K562 (cell line): ENCODE measurements around the gene SYCN. TPM values are rescaled to one million over a fixed set of nuclear protein-coding genes. Genes with fewer than 3 reads are reported as not detected.

Source experiments
- ATAC-seq: fragments of 200-7000 bp; cut with Tn5 transposase; 3 replicates; pipeline ENCODE4 v1.9.1; 2020; ENCODE audit warnings: moderate library complexity
- BruUV-seq: library from RNA; stranded (reverse); fragments of 400-500 nt; replicated peaks from 2 replicates; lab custom pipeline; 2021; lab: Mats Ljungman, UMichigan
- CTCF ChIA-PET: fragments of 300-600 bp; formaldehyde crosslinking; extraction: SDS; loops from one replicate; lab custom pipeline; 2021; ENCODE audit warnings: low intra/inter-chr PET ratio; lab: Yijun Ruan, JAX
- POLR2A ChIA-PET: fragments of 300-600, 350-650 bp; sonication (Branson Sonifier 250); formaldehyde crosslinking; extraction: SDS; loops from one replicate; lab custom pipeline; 2021; ENCODE audit warnings: antibody characterized with exemption, inconsistent platforms; lab: Yijun Ruan, JAX
- DNase-seq, 4 experiments: peaks; one replicate each; pipeline versions ENCODE4 v3.0.0 to v3.0.0-alpha.2; 2011 to 2018; ENCODE audit warnings: low spot score in 3 of 4, mixed read lengths in 3 of 4; ENCODE audit errors: extremely low read depth in 1 of 4
- FAIRE-seq: peaks from 2 replicates; lab custom pipeline; 2011; peaks lifted over from hg19 to GRCh38; lab: Jason Lieb, UNC
- H2AFZ ChIP-seq: 2 replicates; pipeline ENCODE4 v1.6.0; 2011; ENCODE audit warnings: low read depth, low read length, control low read depth, inconsistent platforms
- H3K27ac ChIP-seq: fragments of 200-600 bp; 3 replicates; pipeline ENCODE4 v1.8.0; 2011; ENCODE audit warnings: low read depth, mild to moderate bottlenecking, control low read depth, inconsistent platforms, low read length, moderate library complexity, mixed read lengths; ENCODE audit errors: extremely low read depth
- H3K27me3 ChIP-seq, 2 experiments: fragments of 300-600 bp in 1 of 2; 2 replicates in 1 of 2; 3 replicates in 1 of 2; pipeline versions ENCODE4 v1.6.0 to v1.8.0; 2011; ENCODE audit warnings: inconsistent platforms in 2 of 2, low read length in 2 of 2, mild to moderate bottlenecking in 1 of 2, mixed read lengths in 1 of 2, moderate library complexity in 1 of 2; ENCODE audit not compliant: control insufficient read depth in 2 of 2, insufficient read depth in 2 of 2
- H3K36me3 ChIP-seq: fragments of 300-600 bp; 3 replicates; pipeline ENCODE4 v1.8.0; 2011; ENCODE audit warnings: mild to moderate bottlenecking, low read length, inconsistent platforms; ENCODE audit not compliant: control insufficient read depth, insufficient read depth
- H3K4me1 ChIP-seq, 2 experiments: fragments of 200-600 bp in 1 of 2; replicated peaks in 1 of 2; 2 replicates in 1 of 2; 3 replicates in 1 of 2; pipeline versions ENCODE4 v1.5.1 to v1.8.0; 2011; ENCODE audit warnings: inconsistent platforms in 2 of 2, low read length in 2 of 2, mild to moderate bottlenecking in 1 of 2, mixed read lengths in 1 of 2, moderate library complexity in 1 of 2; ENCODE audit not compliant: control insufficient read depth in 2 of 2, insufficient read depth in 2 of 2
- H3K4me2 ChIP-seq: 2 replicates; pipeline ENCODE4 v1.6.1; 2011; ENCODE audit warnings: low read length, control low read depth, inconsistent platforms, mixed read lengths; ENCODE audit not compliant: insufficient read depth
- H3K4me3 ChIP-seq: fragments of 200-600 bp; sonication (generic), shearing (Covaris generic); 2 replicates; pipeline ENCODE4 v1.5.1; 2016; ENCODE audit warnings: control low read depth, inconsistent platforms
- H3K79me2 ChIP-seq: fragments of 200-600 bp; 3 replicates; pipeline ENCODE4 v1.8.0; 2011; ENCODE audit warnings: low read length, inconsistent platforms; ENCODE audit not compliant: control insufficient read depth, insufficient read depth
- H3K9ac ChIP-seq, 2 experiments: 2 replicates each; pipeline versions ENCODE4 v1.6.0 to v1.6.1; 2011; ENCODE audit warnings: low read depth in 2 of 2, low read length in 2 of 2, control low read depth in 1 of 2, inconsistent platforms in 1 of 2, mild to moderate bottlenecking in 1 of 2, mixed read lengths in 1 of 2; ENCODE audit not compliant: insufficient read depth in 1 of 2
- H3K9me1 ChIP-seq: one replicate; pipeline ENCODE4 v1.6.0; 2011; ENCODE audit warnings: inconsistent platforms, mild to moderate bottlenecking, low read length, moderate library complexity; ENCODE audit not compliant: control insufficient read depth, insufficient read depth
- H3K9me3 ChIP-seq: replicated peaks from 2 replicates; pipeline ENCODE4 v1.5.1; 2011; ENCODE audit warnings: low read depth, low read length, inconsistent platforms; ENCODE audit not compliant: control insufficient read depth, insufficient read depth
- H4K20me1 ChIP-seq: replicated peaks from 2 replicates; pipeline ENCODE4 v1.6.1; 2011; ENCODE audit warnings: low read length, inconsistent platforms, mixed read lengths; ENCODE audit not compliant: control insufficient read depth, insufficient read depth
- BCOR ChIP-seq: fragments of 450-650 bp; IDR thresholded peaks from 2 replicates; pipeline ENCODE4 v1.6.1; 2016
- CCNT2 ChIP-seq: IDR thresholded peaks from 2 replicates; pipeline ENCODE4 v1.6.1; 2011; ENCODE audit warnings: borderline replicate concordance, low read depth, mild to moderate bottlenecking, moderate library complexity, mixed read lengths, low read length; ENCODE audit not compliant: insufficient read length; ENCODE audit errors: extremely low read depth
- HDAC1 ChIP-seq, 2 experiments: fragments of 450-650 bp; IDR thresholded peaks; 2 replicates each; pipeline ENCODE4 v1.6.1; 2016 to 2017; ENCODE audit warnings: inconsistent platforms in 1 of 2, mild to moderate bottlenecking in 1 of 2, moderate library complexity in 1 of 2
- L3MBTL2 ChIP-seq: fragments of 450-650 bp; IDR thresholded peaks from 2 replicates; pipeline ENCODE4 v1.6.1; 2016; ENCODE audit warnings: mild to moderate bottlenecking, moderate library complexity
- MCM3 ChIP-seq: fragments of 450-650 bp; IDR thresholded peaks from 2 replicates; pipeline ENCODE4 v1.6.1; 2016
- MTA1 ChIP-seq: fragments of 450-650 bp; IDR thresholded peaks from 2 replicates; pipeline ENCODE4 v1.6.1; 2017; ENCODE audit warnings: borderline replicate concordance
- NCOA4 ChIP-seq: fragments of 450-650 bp; IDR thresholded peaks from 2 replicates; pipeline ENCODE4 v1.6.1; 2018; ENCODE audit warnings: mild to moderate bottlenecking; ENCODE audit not compliant: partially characterized antibody
- NRF1 ChIP-seq, 2 experiments: fragments of 450-650 bp; IDR thresholded peaks in 1 of 2; conservative IDR thresholded peaks in 1 of 2; 2 replicates each; pipeline ENCODE4 v1.6.1; 2014; ENCODE audit warnings: mild to moderate bottlenecking in 2 of 2
- SMAD3 ChIP-seq: fragments of 450-650 bp; formaldehyde crosslinking; conservative IDR thresholded peaks from 2 replicates; pipeline ENCODE4 v1.4.0; 2020; ENCODE audit warnings: mild to moderate bottlenecking
- SPI1 ChIP-seq: IDR thresholded peaks from 2 replicates; pipeline ENCODE4 v1.6.1; 2011; ENCODE audit warnings: low read depth, low read length, control low read depth, borderline replicate concordance
- STAG1 ChIP-seq: sonication (generic); formaldehyde crosslinking; IDR thresholded peaks from 2 replicates; pipeline ENCODE4 v1.5.0; 2020; ENCODE audit warnings: missing genetic modification reagents, borderline replicate concordance
- ZEB2 ChIP-seq: fragments of 450-650 bp; IDR thresholded peaks from 2 replicates; pipeline ENCODE4 v1.6.1; 2016
- ZNF232 ChIP-seq: sonication (generic); formaldehyde crosslinking; IDR thresholded peaks from 2 replicates; pipeline ENCODE4 v1.8.0; 2022; ENCODE audit warnings: mild to moderate bottlenecking, missing genetic modification reagents
- WGBS: fragments of 100-300 bp; shearing (Covaris generic); methylation state at CpG from one replicate; pipeline ENCODE4 v1.1.6; 2016; ENCODE audit warnings: low coverage, mixed read lengths; ENCODE audit not compliant: insufficient coverage; ENCODE audit errors: missing lambda C conversion rate; 5-methylcytosine and 5-hydroxymethylcytosine counted together
- in situ Hi-C: fragments of 300-500 bp; cut with MboI; formaldehyde crosslinking; loops from 4 replicates; pipeline ENCODE4 v1.15.0; 2018; ENCODE audit warnings: inconsistent platforms, mixed read lengths
- intact Hi-C: fragments of 100-400 bp; cut with micrococcal nuclease; formaldehyde crosslinking; loops from 2 replicates; pipeline ENCODE4 v1.14.2; 2022
- polyA plus RNA-seq, 8 experiments: library from polyadenylated mRNA; depleted of rRNA in 4 of 8; stranded (reverse) in 5 of 8; unstranded in 3 of 8; fragments of >200 nt; fragmentation: Nextera tagmentation in 2 of 8; fragmentation: Illumina TruSeq in 1 of 8; extraction: Ambion mirVana in 2 of 8; extraction: Trizol in 1 of 8; gene quantifications; 2 replicates each; pipeline versions ENCODE4 v1.2.1 to v1.2.3, GENCODE V29; 2011 to 2014; ENCODE audit warnings: inconsistent platforms in 1 of 8, missing spikeins in 1 of 8
- total RNA-seq, 7 experiments: library from RNA; depleted of rRNA in 6 of 7; stranded (reverse); fragments of >200 nt in 6 of 7; fragmentation: Illumina TruSeq in 2 of 7; extraction: Trizol in 2 of 7; gene quantifications; 2 replicates each; pipeline versions ENCODE4 v1.2.1 to v1.2.3, GENCODE V29; 2011 to 2021; ENCODE audit warnings: low replicate concordance in 1 of 7
- TF ChIP-seq, protein P1 (sequence below): sonication (generic); formaldehyde crosslinking; IDR thresholded peaks from 2 replicates; pipeline ENCODE4 v1.8.1; 2023; ENCODE audit warnings: mild to moderate bottlenecking, missing genetic modification reagents
- TF ChIP-seq, protein P2 (sequence below): fragments of 200-800 bp; sonication (Bioruptor generic); IDR thresholded peaks from 2 replicates; pipeline ENCODE4 v1.6.1; 2017; ENCODE audit warnings: missing genetic modification characterization, missing compliant biosample characterization
- TF ChIP-seq, protein P3 (sequence below): sonication (generic); formaldehyde crosslinking; IDR thresholded peaks from 2 replicates; pipeline ENCODE4 v1.8.0; 2022; ENCODE audit warnings: mild to moderate bottlenecking, missing genetic modification reagents

Gene SYCN
- total and polyA plus RNA-seq, 9 of the 15 experiments (the other 6 are each of a cell fraction or from before 2014, with no cell fraction given) = not detected

DNA sequence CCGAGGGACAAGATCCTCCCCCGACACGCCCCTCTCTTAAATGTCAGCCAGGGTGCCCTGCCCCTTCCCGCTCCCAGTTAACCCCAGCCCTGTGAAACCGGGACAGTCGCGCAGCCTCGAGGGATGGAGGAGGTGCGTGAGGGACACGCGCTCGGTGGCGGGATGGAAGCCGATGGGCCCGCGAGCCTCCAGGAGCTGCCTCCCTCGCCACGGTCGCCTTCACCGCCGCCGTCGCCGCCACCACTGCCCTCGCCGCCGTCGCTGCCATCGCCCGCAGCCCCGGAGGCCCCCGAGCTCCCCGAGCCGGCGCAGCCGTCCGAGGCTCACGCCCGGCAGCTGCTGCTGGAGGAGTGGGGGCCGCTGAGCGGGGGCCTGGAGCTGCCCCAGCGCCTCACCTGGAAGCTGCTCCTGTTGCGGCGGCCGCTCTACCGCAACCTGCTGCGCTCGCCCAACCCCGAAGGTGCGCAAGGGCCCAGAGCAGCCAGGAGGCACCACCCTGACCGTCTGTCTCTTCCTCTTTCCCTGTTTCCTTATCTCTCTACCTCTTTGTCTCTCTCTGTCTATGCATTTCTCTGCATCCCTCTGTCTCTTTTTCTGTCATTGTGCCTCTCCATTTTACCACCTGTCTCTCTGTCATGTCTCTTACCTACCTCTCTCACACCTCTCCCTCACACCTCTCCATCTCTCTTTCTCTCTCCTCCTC, 7.1 kb downstream of the SYCN start, which contains the start of gene NCCRP1:
Gene NCCRP1, plus strand, starts transcription at position 105 of the 703 bp plus-strand sequence. Its CDS starts 19 bp downstream, at position 124.
- CTCF ChIA-PET = no interaction called here
- in situ Hi-C loops = loop anchor here (5.0 kb wide), 1 partner anchor 230 kb away; no protein-coding TSS in a partner anchor
- no peak within 1 kb of the TSS for H2AFZ ChIP-seq
- TF ChIP-seq MCM3 = peak; percentile 72; the same call in 1 of the 2 replicates
- TF ChIP-seq MTA1 = peak; percentile 59; the same call in 1 of the 2 replicates
- no peak for TF ChIP-seq NCOA4
- TF ChIP-seq HDAC1 (IDR thresholded peaks at IDR 0.05) = peak in 1 of 2 experiments; percentile 54; a peak in 1 of 4 replicates
- TF ChIP-seq ZNF232 (CRISPR knock-in tag) = 0 out of 2 replicates have a peak, but pooled peaks have one; percentile 27
- 0 out of 2 replicates have a peak, but pooled peaks have one; percentile 42 for TF ChIP-seq BCOR
- TF ChIP-seq, protein P1, sequence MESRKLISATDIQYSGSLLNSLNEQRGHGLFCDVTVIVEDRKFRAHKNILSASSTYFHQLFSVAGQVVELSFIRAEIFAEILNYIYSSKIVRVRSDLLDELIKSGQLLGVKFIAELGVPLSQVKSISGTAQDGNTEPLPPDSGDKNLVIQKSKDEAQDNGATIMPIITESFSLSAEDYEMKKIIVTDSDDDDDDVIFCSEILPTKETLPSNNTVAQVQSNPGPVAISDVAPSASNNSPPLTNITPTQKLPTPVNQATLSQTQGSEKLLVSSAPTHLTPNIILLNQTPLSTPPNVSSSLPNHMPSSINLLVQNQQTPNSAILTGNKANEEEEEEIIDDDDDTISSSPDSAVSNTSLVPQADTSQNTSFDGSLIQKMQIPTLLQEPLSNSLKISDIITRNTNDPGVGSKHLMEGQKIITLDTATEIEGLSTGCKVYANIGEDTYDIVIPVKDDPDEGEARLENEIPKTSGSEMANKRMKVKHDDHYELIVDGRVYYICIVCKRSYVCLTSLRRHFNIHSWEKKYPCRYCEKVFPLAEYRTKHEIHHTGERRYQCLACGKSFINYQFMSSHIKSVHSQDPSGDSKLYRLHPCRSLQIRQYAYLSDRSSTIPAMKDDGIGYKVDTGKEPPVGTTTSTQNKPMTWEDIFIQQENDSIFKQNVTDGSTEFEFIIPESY (CRISPR knock-in tag) = peak; percentile 75
- TF ChIP-seq, protein P2, sequence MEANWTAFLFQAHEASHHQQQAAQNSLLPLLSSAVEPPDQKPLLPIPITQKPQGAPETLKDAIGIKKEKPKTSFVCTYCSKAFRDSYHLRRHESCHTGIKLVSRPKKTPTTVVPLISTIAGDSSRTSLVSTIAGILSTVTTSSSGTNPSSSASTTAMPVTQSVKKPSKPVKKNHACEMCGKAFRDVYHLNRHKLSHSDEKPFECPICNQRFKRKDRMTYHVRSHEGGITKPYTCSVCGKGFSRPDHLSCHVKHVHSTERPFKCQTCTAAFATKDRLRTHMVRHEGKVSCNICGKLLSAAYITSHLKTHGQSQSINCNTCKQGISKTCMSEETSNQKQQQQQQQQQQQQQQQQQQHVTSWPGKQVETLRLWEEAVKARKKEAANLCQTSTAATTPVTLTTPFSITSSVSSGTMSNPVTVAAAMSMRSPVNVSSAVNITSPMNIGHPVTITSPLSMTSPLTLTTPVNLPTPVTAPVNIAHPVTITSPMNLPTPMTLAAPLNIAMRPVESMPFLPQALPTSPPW = 0 out of 2 replicates have a peak, but pooled peaks have one; percentile 21
- TF ChIP-seq, protein P3, sequence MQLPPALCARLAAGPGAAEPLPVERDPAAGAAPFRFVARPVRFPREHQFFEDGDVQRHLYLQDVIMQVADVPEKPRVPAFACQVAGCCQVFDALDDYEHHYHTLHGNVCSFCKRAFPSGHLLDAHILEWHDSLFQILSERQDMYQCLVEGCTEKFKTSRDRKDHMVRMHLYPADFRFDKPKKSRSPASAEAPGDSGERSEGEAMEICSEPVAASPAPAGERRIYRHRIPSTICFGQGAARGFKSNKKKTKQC (CRISPR knock-in tag) = peak; percentile 39; the same call in 1 of the 2 replicates
- TF ChIP-seq SMAD3 = no peak
- no peak for TF ChIP-seq CCNT2
- peak; percentile 51; the same call in 1 of the 2 replicates for TF ChIP-seq SPI1
- peak; percentile 50; the same call in 1 of the 2 replicates for TF ChIP-seq ZEB2
- peak; percentile 67 to 71; a peak in 3 of 4 replicates for TF ChIP-seq NRF1 (conservative IDR thresholded peaks at IDR 0.05 in 1 of 2, IDR thresholded peaks at IDR 0.05 in 1 of 2)
- TF ChIP-seq L3MBTL2 = peak; percentile 92
- TF ChIP-seq STAG1 (CRISPR knock-in tag) = 0 out of 2 replicates have a peak, but pooled peaks have one; percentile 29

More for the DNA sequence above, 7.1 kb downstream of the SYCN start, which contains the start of gene NCCRP1:
- Histone ChIP-seq H3K27ac (no peak within 1 kb of the TSS), H3K9me3 (no peaks in the 10 kb centered on the region), H4K20me1 (0 out of 2 replicates have a peak, but pooled peaks cover 4% of the 10 kb centered on the region), H3K4me1 (peaks cover 5 to 47% of the 10 kb centered on the region in 2 experiments; a peak in 3 of 5 replicates), H3K4me3 (no peak within 1 kb of the TSS), H3K9me1 (no peaks in the 10 kb centered on the region), H3K4me2 (peak within 1 kb of the TSS; percentile 25; the same call in 1 of the 2 replicates), H3K9ac (peak within 1 kb of the TSS in 1 of 2 experiments; percentile 41; a peak in 2 of 4 replicates), H3K36me3 (no peaks in the 10 kb centered on the region), H3K79me2 (no peaks in the 10 kb centered on the region), H3K27me3 (peaks cover 3 to 27% of the 10 kb centered on the region in 2 experiments; a peak in 2 of 5 replicates)
- BruUV-seq = no TSS peak
- 9% methylated on average over 34 of the region's 51 CpGs for WGBS
- ATAC-seq (peak; percentile 42), FAIRE-seq (no peak), DNase-seq (peak in 2 of 4 experiments; percentile 57 to 59)
- POLR2A ChIA-PET = interaction anchor here (0.6 kb wide), 1 partner anchor 1612 kb away, joined by 3 read pairs; no protein-coding TSS in a partner anchor
- intact Hi-C loops = no loop called here
